K562 (cell line): ENCODE measurements around the gene GBA3. TPM values are rescaled to one million over a fixed set of nuclear protein-coding genes. Genes with fewer than 3 reads are reported as not detected.

Experiments
- ATAC-seq: fragments of 200-7000 bp; cut with Tn5 transposase; 3 replicates; pipeline ENCODE4 v1.9.1; 2020; ENCODE audit warnings: moderate library complexity
- BruUV-seq: library from RNA; stranded (reverse); fragments of 400-500 nt; replicated peaks from 2 replicates; lab custom pipeline; 2021; lab: Mats Ljungman, UMichigan
- CTCF ChIA-PET: fragments of 300-600 bp; formaldehyde crosslinking; extraction: SDS; loops from one replicate; lab custom pipeline; 2021; ENCODE audit warnings: low intra/inter-chr PET ratio; lab: Yijun Ruan, JAX
- POLR2A ChIA-PET: fragments of 300-600, 350-650 bp; sonication (Branson Sonifier 250); formaldehyde crosslinking; extraction: SDS; loops from one replicate; lab custom pipeline; 2021; ENCODE audit warnings: antibody characterized with exemption, inconsistent platforms; lab: Yijun Ruan, JAX
- DNase-seq, 4 experiments: peaks; one replicate each; pipeline versions ENCODE4 v3.0.0 to v3.0.0-alpha.2; 2011 to 2018; ENCODE audit warnings: low spot score in 3 of 4, mixed read lengths in 3 of 4; ENCODE audit errors: extremely low read depth in 1 of 4
- FAIRE-seq: peaks from 2 replicates; lab custom pipeline; 2011; peaks lifted over from hg19 to GRCh38; lab: Jason Lieb, UNC
- H2AFZ ChIP-seq: 2 replicates; pipeline ENCODE4 v1.6.0; 2011; ENCODE audit warnings: low read depth, low read length, control low read depth, inconsistent platforms
- H3K27ac ChIP-seq: fragments of 200-600 bp; 3 replicates; pipeline ENCODE4 v1.8.0; 2011; ENCODE audit warnings: low read depth, mild to moderate bottlenecking, control low read depth, inconsistent platforms, low read length, moderate library complexity, mixed read lengths; ENCODE audit errors: extremely low read depth
- H3K27me3 ChIP-seq, 2 experiments: fragments of 300-600 bp in 1 of 2; 2 replicates in 1 of 2; 3 replicates in 1 of 2; pipeline versions ENCODE4 v1.6.0 to v1.8.0; 2011; ENCODE audit warnings: inconsistent platforms in 2 of 2, low read length in 2 of 2, mild to moderate bottlenecking in 1 of 2, mixed read lengths in 1 of 2, moderate library complexity in 1 of 2; ENCODE audit not compliant: control insufficient read depth in 2 of 2, insufficient read depth in 2 of 2
- H3K36me3 ChIP-seq: fragments of 300-600 bp; 3 replicates; pipeline ENCODE4 v1.8.0; 2011; ENCODE audit warnings: mild to moderate bottlenecking, low read length, inconsistent platforms; ENCODE audit not compliant: control insufficient read depth, insufficient read depth
- H3K4me1 ChIP-seq, 2 experiments: fragments of 200-600 bp in 1 of 2; replicated peaks in 1 of 2; 2 replicates in 1 of 2; 3 replicates in 1 of 2; pipeline versions ENCODE4 v1.5.1 to v1.8.0; 2011; ENCODE audit warnings: inconsistent platforms in 2 of 2, low read length in 2 of 2, mild to moderate bottlenecking in 1 of 2, mixed read lengths in 1 of 2, moderate library complexity in 1 of 2; ENCODE audit not compliant: control insufficient read depth in 2 of 2, insufficient read depth in 2 of 2
- H3K4me2 ChIP-seq: 2 replicates; pipeline ENCODE4 v1.6.1; 2011; ENCODE audit warnings: low read length, control low read depth, inconsistent platforms, mixed read lengths; ENCODE audit not compliant: insufficient read depth
- H3K4me3 ChIP-seq: fragments of 200-600 bp; sonication (generic), shearing (Covaris generic); 2 replicates; pipeline ENCODE4 v1.5.1; 2016; ENCODE audit warnings: control low read depth, inconsistent platforms
- H3K79me2 ChIP-seq: fragments of 200-600 bp; 3 replicates; pipeline ENCODE4 v1.8.0; 2011; ENCODE audit warnings: low read length, inconsistent platforms; ENCODE audit not compliant: control insufficient read depth, insufficient read depth
- H3K9ac ChIP-seq, 2 experiments: 2 replicates each; pipeline versions ENCODE4 v1.6.0 to v1.6.1; 2011; ENCODE audit warnings: low read depth in 2 of 2, low read length in 2 of 2, control low read depth in 1 of 2, inconsistent platforms in 1 of 2, mild to moderate bottlenecking in 1 of 2, mixed read lengths in 1 of 2; ENCODE audit not compliant: insufficient read depth in 1 of 2
- H3K9me1 ChIP-seq: one replicate; pipeline ENCODE4 v1.6.0; 2011; ENCODE audit warnings: inconsistent platforms, mild to moderate bottlenecking, low read length, moderate library complexity; ENCODE audit not compliant: control insufficient read depth, insufficient read depth
- H3K9me3 ChIP-seq: replicated peaks from 2 replicates; pipeline ENCODE4 v1.5.1; 2011; ENCODE audit warnings: low read depth, low read length, inconsistent platforms; ENCODE audit not compliant: control insufficient read depth, insufficient read depth
- H4K20me1 ChIP-seq: replicated peaks from 2 replicates; pipeline ENCODE4 v1.6.1; 2011; ENCODE audit warnings: low read length, inconsistent platforms, mixed read lengths; ENCODE audit not compliant: control insufficient read depth, insufficient read depth
- PTBP1 ChIP-seq: fragments of 200-400 bp; formaldehyde crosslinking; IDR thresholded peaks from 2 replicates; pipeline ENCODE4 v1.6.1; 2017; ENCODE audit warnings: low read depth, low read length
- SMARCB1 ChIP-seq: IDR thresholded peaks from 2 replicates; pipeline ENCODE4 v1.6.1; 2011; ENCODE audit warnings: improper control_type of control experiment, low read depth; ENCODE audit not compliant: insufficient read length
- ZBTB11 ChIP-seq, 3 experiments: fragments of 200-800 bp in 1 of 3; fragments of 250-450 bp in 1 of 3; fragments of 450-650 bp in 1 of 3; sonication (Bioruptor Pico) in 1 of 3; sonication (Bioruptor generic) in 1 of 3; formaldehyde crosslinking in 1 of 3; IDR thresholded peaks; 2 replicates each; pipeline versions ENCODE4 v1.6.1 to v1.8.0; 2016 to 2022; ENCODE audit warnings: mild to moderate bottlenecking in 2 of 3, missing genetic modification characterization in 2 of 3, missing compliant biosample characterization in 1 of 3, moderate library complexity in 1 of 3
- ZMIZ1 ChIP-seq, 2 experiments: fragments of 150-350 bp in 1 of 2; IDR thresholded peaks; 2 replicates each; pipeline ENCODE4 v1.6.1; 2012 to 2016; ENCODE audit warnings: low read depth in 2 of 2, low read length in 2 of 2, mild to moderate bottlenecking in 1 of 2, moderate library complexity in 1 of 2
- ZNF324 ChIP-seq: fragments of 250-450 bp; sonication (Bioruptor Pico); IDR thresholded peaks from 2 replicates; pipeline ENCODE4 v1.4.0; 2020; ENCODE audit warnings: mild to moderate bottlenecking
- ZNF589 ChIP-seq: fragments of 200-800 bp; sonication (Bioruptor generic); IDR thresholded peaks from 2 replicates; pipeline ENCODE4 v1.6.1; 2016; ENCODE audit warnings: low read depth, missing genetic modification characterization, missing compliant biosample characterization
- WGBS: fragments of 100-300 bp; shearing (Covaris generic); methylation state at CpG from one replicate; pipeline ENCODE4 v1.1.6; 2016; ENCODE audit warnings: low coverage, mixed read lengths; ENCODE audit not compliant: insufficient coverage; ENCODE audit errors: missing lambda C conversion rate; 5-methylcytosine and 5-hydroxymethylcytosine counted together
- in situ Hi-C: fragments of 300-500 bp; cut with MboI; formaldehyde crosslinking; loops from 4 replicates; pipeline ENCODE4 v1.15.0; 2018; ENCODE audit warnings: inconsistent platforms, mixed read lengths
- intact Hi-C: fragments of 100-400 bp; cut with micrococcal nuclease; formaldehyde crosslinking; loops from 2 replicates; pipeline ENCODE4 v1.14.2; 2022
- polyA plus RNA-seq, 8 experiments: library from polyadenylated mRNA; depleted of rRNA in 4 of 8; stranded (reverse) in 5 of 8; unstranded in 3 of 8; fragments of >200 nt; fragmentation: Nextera tagmentation in 2 of 8; fragmentation: Illumina TruSeq in 1 of 8; extraction: Ambion mirVana in 2 of 8; extraction: Trizol in 1 of 8; gene quantifications; 2 replicates each; pipeline versions ENCODE4 v1.2.1 to v1.2.3, GENCODE V29; 2011 to 2014; ENCODE audit warnings: inconsistent platforms in 1 of 8, missing spikeins in 1 of 8
- total RNA-seq, 7 experiments: library from RNA; depleted of rRNA in 6 of 7; stranded (reverse); fragments of >200 nt in 6 of 7; fragmentation: Illumina TruSeq in 2 of 7; extraction: Trizol in 2 of 7; gene quantifications; 2 replicates each; pipeline versions ENCODE4 v1.2.1 to v1.2.3, GENCODE V29; 2011 to 2021; ENCODE audit warnings: low replicate concordance in 1 of 7

GBA3 gene
- total and polyA plus RNA-seq, 9 of the 15 experiments (the other 6 are each of a cell fraction or from before 2014, with no cell fraction given): 0.13 to 0.75 (median 0.40) TPM; not detected in 1

- no peak for TF ChIP-seq PTBP1
Observed at GRCh38 chr4:22650771-22651170, 42.0 kb upstream of the GBA3 start (continued).

GRCh38 chr4:22653752-22654151 lies 39.0 kb upstream of the GBA3 start:
- FAIRE-seq (no peak), DNase-seq (no peak), ATAC-seq (no peak)
- H3K27me3 ChIP-seq: no peaks in the 10 kb centered on the region
- H3K4me2 ChIP-seq: no peak overlapping the region
- H3K27ac ChIP-seq: no peak overlapping the region
- ChIA-PET POLR2A (no interaction called here), CTCF (no interaction called here)
- H3K4me1 ChIP-seq: no peaks in the 10 kb centered on the region
- BruUV-seq: no TSS peak
- H4K20me1 ChIP-seq: no peaks in the 10 kb centered on the region
- H2AFZ ChIP-seq: no peak overlapping the region
- in situ Hi-C loops: no loop called here
- intact Hi-C loops: no loop called here
- no peaks in the 10 kb centered on the region for H3K9me3 ChIP-seq
- no peaks in the 10 kb centered on the region for H3K79me2 ChIP-seq
- H3K9me1 ChIP-seq: no peaks in the 10 kb centered on the region
- TF ChIP-seq ZNF589 (CRISPR knock-in tag) (no peak), ZMIZ1 (IDR thresholded peaks at IDR 0.05; ENCODE audit: low read depth in 2 of 2, low read length in 2 of 2) (no peak), ZBTB11 (CRISPR knock-in tag; IDR thresholded peaks at IDR 0.05) (no peak), ZNF324 (CRISPR knock-in tag) (no peak), SMARCB1 (no peak)
- no peaks in the 10 kb centered on the region for H3K36me3 ChIP-seq
- no peak overlapping the region for H3K4me3 ChIP-seq
- H3K9ac ChIP-seq: no peak overlapping the region
- WGBS: 0% methylated on average over 3 of the region's 3 CpGs
